ENCODE results near the gene PVALEF. TPM values are rescaled to one million over a fixed set of nuclear protein-coding genes. Genes with fewer than 3 reads are reported as not detected.

Gene PVALEF
- total and polyA plus RNA-seq, 2 of the 8 experiments (the other 6 are each of a cell fraction or from before 2014, with no cell fraction given): 0.03 TPM; not detected in 1

DNA sequence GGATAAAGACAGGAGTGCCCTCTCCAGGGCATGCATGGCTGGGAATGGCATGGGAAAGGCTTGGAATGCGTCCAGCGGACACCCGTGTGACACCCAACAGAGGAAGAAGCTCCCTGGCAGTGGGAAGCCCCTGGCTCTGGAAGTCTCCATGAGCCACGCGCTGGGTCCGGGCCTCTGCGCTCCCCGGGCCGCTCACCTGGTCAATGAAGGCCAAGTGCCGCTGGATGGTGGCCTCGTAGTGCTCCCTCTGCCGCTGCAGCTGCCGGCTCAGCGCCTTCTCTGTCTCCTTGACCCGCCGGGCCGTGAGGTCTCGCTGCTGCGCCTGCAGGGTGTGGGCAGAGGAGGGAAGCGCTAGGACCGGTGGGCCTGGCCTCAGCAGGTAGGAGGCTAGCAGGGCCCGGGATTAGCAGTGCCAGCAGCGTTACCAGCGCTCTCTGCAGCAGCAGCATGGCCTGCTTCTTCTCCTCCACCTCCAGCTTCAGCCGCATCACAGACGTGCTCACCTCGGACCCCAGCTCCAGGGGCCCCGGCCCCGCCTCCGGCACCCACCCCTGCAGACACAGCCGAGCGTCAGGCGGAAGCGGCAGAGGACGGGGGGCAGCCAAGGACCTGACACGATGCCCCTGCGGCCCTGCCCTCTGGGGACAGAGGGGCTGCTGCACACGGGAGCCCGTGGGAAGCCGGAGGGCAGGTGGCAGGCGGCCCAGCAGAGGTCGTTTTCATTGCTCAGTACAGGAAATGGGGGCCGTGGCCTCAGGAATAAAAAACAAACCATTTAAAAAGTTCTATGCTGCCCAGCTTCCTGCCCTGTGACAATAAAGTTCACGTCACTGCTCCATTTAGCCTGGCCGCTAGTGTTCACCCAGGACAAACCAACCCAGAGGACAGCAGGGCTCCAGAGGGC is 31.4 kb downstream of the PVALEF start:
- Histone ChIP-seq H4K5ac (ENCODE audit: insufficient read length, low read depth, low read length) (no peak overlapping the region), H3K27ac (ENCODE audit: low read depth, low read length) (no peak overlapping the region), H4K20me1 (replicated peaks in 1 of 2; ENCODE audit: control insufficient read depth in 1 of 2, insufficient read depth in 2 of 2, low read length in 2 of 2) (peaks cover 0 to 5% of the 10 kb centered on the region in 2 experiments), H3K27me3 (replicated peaks in 1 of 4; ENCODE audit: control insufficient read depth in 3 of 4, extremely low read depth in 1 of 4, insufficient read depth in 3 of 4, low read length in 3 of 4) (no peaks in the 10 kb centered on the region), H3K4me2 (ENCODE audit: insufficient read depth in 1 of 2, low read depth in 2 of 2, low read length in 2 of 2) (no peak overlapping the region), H2BK12ac (ENCODE audit: low read depth, low read length) (no peak overlapping the region), H3K4me1 (replicated peaks in 1 of 4; ENCODE audit: control insufficient read depth in 3 of 4, insufficient read depth in 4 of 4, low read length in 3 of 4) (no peaks in the 10 kb centered on the region; a peak in 1 of 7 replicates), H3K79me2 (ENCODE audit: control insufficient read depth in 1 of 2, insufficient read depth in 2 of 2, low read length in 2 of 2) (no peaks in the 10 kb centered on the region), H3K18ac (ENCODE audit: extremely low read depth, low read length) (no peak overlapping the region), H3K14ac (ENCODE audit: insufficient read length) (no peak overlapping the region), H2BK120ac (replicated peaks; ENCODE audit: low read depth, low read length) (no peak overlapping the region), H2AK5ac (ENCODE audit: low read depth, low read length) (no peak overlapping the region), H3K36me3 (ENCODE audit: control insufficient read depth in 2 of 4, insufficient read depth in 4 of 4, low read length in 3 of 4) (peaks cover 2 to 26% (median 5%) of the 10 kb centered on the region in 4 experiments; a peak in 3 of 8 replicates), H2AFZ (ENCODE audit: low read length) (no peak overlapping the region), H2BK15ac (ENCODE audit: low read length) (no peak overlapping the region), H3K56ac (replicated peaks; ENCODE audit: insufficient read length, low read depth, low read length) (no peak overlapping the region), H3K79me1 (ENCODE audit: low read depth, low read length) (no peaks in the 10 kb centered on the region), H3K23me2 (ENCODE audit: low read depth, low read length) (no peaks in the 10 kb centered on the region), H3K9me3 (ENCODE audit: insufficient read depth in 2 of 2, low read depth in 1 of 2, low read length in 1 of 2) (no peaks in the 10 kb centered on the region), H4K8ac (ENCODE audit: extremely low read depth, insufficient read depth, low read length) (no peak overlapping the region), H3K9ac (replicated peaks in 1 of 4; ENCODE audit: extremely low read depth in 1 of 4, low read depth in 3 of 4, low read length in 3 of 4) (no peak overlapping the region), H2BK5ac (ENCODE audit: low read depth, low read length) (no peak overlapping the region), H3K23ac (ENCODE audit: insufficient read length) (no peak overlapping the region), H2BK20ac (ENCODE audit: low read length) (no peak overlapping the region), H3K4me3 (ENCODE audit: extremely low read depth in 1 of 4, insufficient read depth in 2 of 4, low read depth in 3 of 4, low read length in 4 of 4) (no peak overlapping the region), H3K4ac (replicated peaks; ENCODE audit: insufficient read length, low read depth, low read length) (no peak overlapping the region), H4K91ac (replicated peaks; ENCODE audit: insufficient read length, low read length) (no peak overlapping the region)
- DNase-seq (ENCODE audit: low read depth in 1 of 2, low spot score in 2 of 2) (no peak), FAIRE-seq (no peak)
- ChIA-PET CTCF (ENCODE audit: partially characterized antibody) (interaction anchor here (0.8 to 3.7 kb wide), 4 partner anchors 24 to 75 kb away, joined by 3 to 16 read pairs (median 4); no protein-coding TSS in a partner anchor), POLR2A (ENCODE audit: partially characterized antibody) (no interaction called here)
- WGBS, 2 experiments (ENCODE audit: extremely low coverage in 1 of 2, insufficient coverage in 1 of 2, insufficient read length in 1 of 2, insufficient replicate concordance in 2 of 2, low coverage in 1 of 2, low lambda C conversion rate in 2 of 2, missing lambda C conversion rate in 1 of 2): 97% methylated on average over 32 of the region's 45 CpGs; no CpG with 5 or more reads in 1 of the 2 experiments
- TF ChIP-seq TEAD4 (IDR thresholded peaks at IDR 0.05; ENCODE audit: low read depth, low read length) (no peak), SIN3A (conservative IDR thresholded peaks at IDR 0.05 in 1 of 2, IDR thresholded peaks at IDR 0.05 in 1 of 2; ENCODE audit: low read depth in 1 of 2, low read length in 2 of 2) (no peak), POLR2A (IDR thresholded peaks at IDR 0.05; ENCODE audit: control extremely low read depth in 1 of 2, low read depth in 2 of 2, low read length in 2 of 2) (no peak), RAD21 (IDR thresholded peaks at IDR 0.05 in 1 of 2, conservative IDR thresholded peaks at IDR 0.05 in 1 of 2; ENCODE audit: low read depth in 2 of 2, low read length in 2 of 2) (no peak), CBX8 (IDR thresholded peaks at IDR 0.05; ENCODE audit: borderline replicate concordance, low read depth, low read length) (no peak), PHF8 (conservative IDR thresholded peaks at IDR 0.05; ENCODE audit: low read depth, low read length) (no peak), YY1 (IDR thresholded peaks at IDR 0.05; ENCODE audit: low read depth, low read length) (no peak), JUND (IDR thresholded peaks at IDR 0.05; ENCODE audit: low read length) (no peak), TBP (IDR thresholded peaks at IDR 0.05; ENCODE audit: low read depth, low read length) (no peak), NRF1 (IDR thresholded peaks at IDR 0.05; ENCODE audit: low read depth, low read length) (no peak)
